Activated naive CD8-positive, alpha-beta T cell (primary cell): ENCODE measurements around the gene NCK1.
"Not testable (repeated sequence)": the region's sequence is repeated elsewhere in the genome, so short reads cannot be mapped to it uniquely, and the experiment has no call there.

Experiments used
- H3K27ac Mint-ChIP-seq: one replicate; pipeline ENCODE4 v1.8.0; 2021; ENCODE audit warnings: mixed read lengths
- H3K27me3 Mint-ChIP-seq: one replicate; pipeline ENCODE4 v1.8.0; 2021; ENCODE audit warnings: mixed read lengths
- H3K36me3 Mint-ChIP-seq: one replicate; pipeline ENCODE4 v1.8.0; 2021; ENCODE audit warnings: mixed read lengths
- H3K4me1 Mint-ChIP-seq: one replicate; pipeline ENCODE4 v1.8.0; 2021; ENCODE audit warnings: low read depth, mixed read lengths
- H3K4me3 Mint-ChIP-seq: one replicate; pipeline ENCODE4 v1.8.0; 2021; ENCODE audit warnings: mild to moderate bottlenecking, mixed read lengths
- H3K9me3 Mint-ChIP-seq: one replicate; pipeline ENCODE4 v1.8.0; 2021; ENCODE audit warnings: low read depth, mixed read lengths

NCK1 gene

GRCh38 chr3:136840252-136840651 is 21.8 kb upstream of the NCK1 start:
- peaks cover 4% of the 10 kb centered on the region for H3K4me1 Mint-ChIP-seq
- no peak overlapping the region for H3K27ac Mint-ChIP-seq
- peaks cover 13% of the 10 kb centered on the region for H3K36me3 Mint-ChIP-seq
- H3K9me3 Mint-ChIP-seq, result no peaks in the 10 kb centered on the region
- no peak overlapping the region for H3K4me3 Mint-ChIP-seq
- H3K27me3 Mint-ChIP-seq, result no peaks in the 10 kb centered on the region

- no peaks in the 10 kb centered on the region for H3K9me3 Mint-ChIP-seq
- H3K4me1 Mint-ChIP-seq, result peaks cover 4% of the 10 kb centered on the region
- H3K27ac Mint-ChIP-seq, result no peak overlapping the region
- no peak overlapping the region for H3K4me3 Mint-ChIP-seq
- H3K36me3 Mint-ChIP-seq, result peaks cover 19% of the 10 kb centered on the region
- H3K27me3 Mint-ChIP-seq, result no peaks in the 10 kb centered on the region
These were observed 19.7 kb upstream of the NCK1 start for GRCh38 chr3:136842294-136842693.

GRCh38 chr3:136844724-136845123 is 17.3 kb upstream of the NCK1 start:
- H3K27me3 Mint-ChIP-seq, result no peaks in the 10 kb centered on the region
- no peak overlapping the region for H3K27ac Mint-ChIP-seq
- H3K36me3 Mint-ChIP-seq, result peaks cover 16% of the 10 kb centered on the region
- H3K9me3 Mint-ChIP-seq, result no peaks in the 10 kb centered on the region
- no peak overlapping the region for H3K4me3 Mint-ChIP-seq
- H3K4me1 Mint-ChIP-seq, result peaks cover under 1% of the 10 kb centered on the region

- no peaks in the 10 kb centered on the region for H3K27me3 Mint-ChIP-seq
- H3K36me3 Mint-ChIP-seq, result peaks cover 15% of the 10 kb centered on the region
These were observed 9.8 kb upstream of the NCK1 start for GRCh38 chr3:136852180-136852579.

GRCh38 chr3:136856665-136857064 is 5.3 kb upstream of the NCK1 start:
- peaks cover 10% of the 10 kb centered on the region for H3K9me3 Mint-ChIP-seq
- no peaks in the 10 kb centered on the region for H3K27me3 Mint-ChIP-seq
- H3K4me3 Mint-ChIP-seq, result no peak overlapping the region
- peaks cover 20% of the 10 kb centered on the region for H3K36me3 Mint-ChIP-seq
- H3K4me1 Mint-ChIP-seq, result peaks cover 19% of the 10 kb centered on the region
- no peak overlapping the region for H3K27ac Mint-ChIP-seq

More at GRCh38 chr3:136852180-136852579, 9.8 kb upstream of the NCK1 start:
- no peak overlapping the region for H3K27ac Mint-ChIP-seq
- peaks cover 10% of the 10 kb centered on the region for H3K9me3 Mint-ChIP-seq
- no peak overlapping the region for H3K4me3 Mint-ChIP-seq
- peaks cover 2% of the 10 kb centered on the region for H3K4me1 Mint-ChIP-seq

GRCh38 chr3:136858381-136858780 is 3.6 kb upstream of the NCK1 start:
- Mint-ChIP-seq H3K4me3 (no peak overlapping the region), H3K9me3 (peaks cover 10% of the 10 kb centered on the region), H3K27ac (no peak overlapping the region), H3K4me1 (peaks cover 28% of the 10 kb centered on the region), H3K36me3 (peaks cover 20% of the 10 kb centered on the region), H3K27me3 (no peaks in the 10 kb centered on the region)

- Mint-ChIP-seq H3K4me3 (peak overlapping the region; percentile 96), H3K36me3 (peaks cover 15% of the 10 kb centered on the region), H3K4me1 (peaks cover 39% of the 10 kb centered on the region), H3K9me3 (peaks cover 10% of the 10 kb centered on the region), H3K27me3 (no peaks in the 10 kb centered on the region), H3K27ac (peak overlapping the region; percentile 85)
These were observed 1.5 kb upstream of the NCK1 start for GRCh38 chr3:136860541-136860940.

- Mint-ChIP-seq H3K27ac (peak overlapping the region; percentile 97), H3K27me3 (no peaks in the 10 kb centered on the region), H3K4me1 (peaks cover 56% of the 10 kb centered on the region), H3K36me3 (peaks cover 12% of the 10 kb centered on the region), H3K9me3 (no peaks in the 10 kb centered on the region), H3K4me3 (peak overlapping the region; percentile 96)
These were observed 762 bp downstream of the NCK1 start for GRCh38 chr3:136862617-136863322.

- H3K4me1 Mint-ChIP-seq, result peaks cover 66% of the 10 kb centered on the region
- H3K9me3 Mint-ChIP-seq, result no peaks in the 10 kb centered on the region
- H3K27ac Mint-ChIP-seq, result no peak overlapping the region
- H3K27me3 Mint-ChIP-seq, result no peaks in the 10 kb centered on the region
- H3K4me3 Mint-ChIP-seq, result no peak overlapping the region
- H3K36me3 Mint-ChIP-seq, result peaks cover 29% of the 10 kb centered on the region
These were observed 7.3 kb downstream of the NCK1 start for GRCh38 chr3:136869282-136869681.

- H3K4me3 Mint-ChIP-seq, H3K9me3 Mint-ChIP-seq, H3K27me3 Mint-ChIP-seq: not testable (repeated sequence)
- H3K27ac Mint-ChIP-seq, result peak overlapping the region; percentile 1
- H3K36me3 Mint-ChIP-seq, result peaks cover 30% of the 10 kb centered on the region
- H3K4me1 Mint-ChIP-seq, result peaks cover 60% of the 10 kb centered on the region
These were observed 10.2 kb downstream of the NCK1 start for GRCh38 chr3:136872258-136872657.

GRCh38 chr3:136879510-136879909 is 17.5 kb downstream of the NCK1 start:
- Mint-ChIP-seq H3K36me3 (peaks cover 12% of the 10 kb centered on the region), H3K4me1 (peaks cover 64% of the 10 kb centered on the region)
- not testable (repeated sequence) for H3K4me3 Mint-ChIP-seq, H3K27ac Mint-ChIP-seq, H3K9me3 Mint-ChIP-seq, H3K27me3 Mint-ChIP-seq

GRCh38 chr3:136882571-136882970 is 20.6 kb downstream of the NCK1 start:
- no peaks in the 10 kb centered on the region for H3K9me3 Mint-ChIP-seq
- no peak overlapping the region for H3K4me3 Mint-ChIP-seq
- H3K27me3 Mint-ChIP-seq, result no peaks in the 10 kb centered on the region
- peaks cover 77% of the 10 kb centered on the region for H3K4me1 Mint-ChIP-seq
- no peak overlapping the region for H3K27ac Mint-ChIP-seq
- H3K36me3 Mint-ChIP-seq, result peaks cover 10% of the 10 kb centered on the region

GRCh38 chr3:136883967-136884720 is 22.1 kb downstream of the NCK1 start:
- Mint-ChIP-seq H3K27me3 (no peaks in the 10 kb centered on the region), H3K36me3 (peaks cover 14% of the 10 kb centered on the region), H3K9me3 (no peaks in the 10 kb centered on the region), H3K27ac (peak overlapping the region; percentile 67), H3K4me3 (peak overlapping the region; percentile 33), H3K4me1 (peaks cover 78% of the 10 kb centered on the region)

- peaks cover 14% of the 10 kb centered on the region for H3K36me3 Mint-ChIP-seq
- peak overlapping the region; percentile 75 for H3K27ac Mint-ChIP-seq
- H3K9me3 Mint-ChIP-seq, result no peaks in the 10 kb centered on the region
- H3K4me1 Mint-ChIP-seq, result peaks cover 82% of the 10 kb centered on the region
- no peaks in the 10 kb centered on the region for H3K27me3 Mint-ChIP-seq
- H3K4me3 Mint-ChIP-seq, result peak overlapping the region; percentile 70
These were observed 23.6 kb downstream of the NCK1 start for GRCh38 chr3:136885357-136886213.

GRCh38 chr3:136889947-136890346 is 27.9 kb downstream of the NCK1 start:
- peaks cover 80% of the 10 kb centered on the region for H3K4me1 Mint-ChIP-seq
- no peak overlapping the region for H3K27ac Mint-ChIP-seq
- H3K9me3 Mint-ChIP-seq, result no peaks in the 10 kb centered on the region

More at GRCh38 chr3:136889947-136890346, 27.9 kb downstream of the NCK1 start:
- no peaks in the 10 kb centered on the region for H3K27me3 Mint-ChIP-seq
- peaks cover 19% of the 10 kb centered on the region for H3K36me3 Mint-ChIP-seq
- no peak overlapping the region for H3K4me3 Mint-ChIP-seq
